Upper lobe of right lung (tissue), 1 donor: ENCODE data around the gene OR4F15. TPM values are rescaled to one million over a fixed set of nuclear protein-coding genes. Genes with fewer than 3 reads are reported as not detected.

ENCODE experiments used
- ATAC-seq: fragments of 200-7000 bp; cut with Tn5 transposase; one replicate; pipeline ENCODE4 v1.9.1; 2020; ENCODE audit warnings: mild to moderate bottlenecking, moderate library complexity
- DNase-seq: peaks from one replicate; pipeline ENCODE4 v3.0.0-alpha.2; 2020
- H3K27ac ChIP-seq: fragments of 200-600 bp; one replicate; pipeline ENCODE4 v1.8.0; 2022
- H3K27me3 ChIP-seq: fragments of 200-600 bp; one replicate; pipeline ENCODE4 v1.8.0; 2022; ENCODE audit warnings: mild to moderate bottlenecking
- H3K36me3 ChIP-seq: fragments of 200-600 bp; one replicate; pipeline ENCODE4 v1.8.0; 2022
- H3K4me1 ChIP-seq: fragments of 200-600 bp; one replicate; pipeline ENCODE4 v1.8.0; 2022
- H3K4me3 ChIP-seq: fragments of 200-600 bp; one replicate; pipeline ENCODE4 v1.8.0; 2022; ENCODE audit warnings: mild to moderate bottlenecking
- H3K9me3 ChIP-seq: fragments of 200-600 bp; one replicate; pipeline ENCODE4 v1.8.0; 2022
- CTCF ChIP-seq: fragments of 200-600 bp; IDR thresholded peaks from one replicate; pipeline ENCODE4 v1.8.0; 2022; ENCODE audit warnings: antibody characterized with exemption
- intact Hi-C: fragments of 100-400 bp; cut with DNase I; formaldehyde crosslinking; loops from one replicate; pipeline ENCODE4 v1.11.0; 2022
- total RNA-seq: library from RNA; stranded (reverse); fragmentation: NEBNext Ultra II Directional; extraction: Animal tissue kit (Norgen Biotek cat#: 25700); gene quantifications from one replicate; pipeline ENCODE4 v1.2.1, GENCODE V29; 2021
- donor health status: DM: no; HTN: yes; CAD: no; lungs with severe emphysema.

Gene OR4F15
- total RNA-seq, 1 donor from 2014 or later: not detected

GRCh38 chr15:101804375-101804774 lies 7.6 kb upstream of the OR4F15 start:
- Histone ChIP-seq H3K27me3 (no peaks in the 10 kb centered on the region), H3K36me3 (no peaks in the 10 kb centered on the region), H3K4me1 (no peaks in the 10 kb centered on the region), H3K4me3 (no peak overlapping the region), H3K27ac (no peak overlapping the region), H3K9me3 (no peaks in the 10 kb centered on the region)
- no peak for ATAC-seq
- intact Hi-C loops: no loop called here
- no peak for DNase-seq
- TF ChIP-seq CTCF: no peak

- no peak overlapping the region for H3K27ac ChIP-seq
- DNase-seq (no peak), ATAC-seq (no peak)
- no peak for TF ChIP-seq CTCF
- H3K36me3 ChIP-seq: no peaks in the 10 kb centered on the region
- intact Hi-C loops: no loop called here
- H3K27me3 ChIP-seq: no peaks in the 10 kb centered on the region
- H3K4me3 ChIP-seq: no peak overlapping the region
- H3K9me3 ChIP-seq: no peaks in the 10 kb centered on the region
- H3K4me1 ChIP-seq: no peaks in the 10 kb centered on the region
Observed at GRCh38 chr15:101804941-101805340, 7.1 kb upstream of the OR4F15 start.

- Histone ChIP-seq H3K27ac (no peak overlapping the region), H3K4me3 (no peak overlapping the region), H3K9me3 (no peaks in the 10 kb centered on the region), H3K36me3 (no peaks in the 10 kb centered on the region), H3K4me1 (no peaks in the 10 kb centered on the region), H3K27me3 (no peaks in the 10 kb centered on the region)
- no peak for TF ChIP-seq CTCF
- DNase-seq: no peak
- no peak for ATAC-seq
- intact Hi-C loops: no loop called here
Observed at GRCh38 chr15:101805605-101806345, 6.2 kb upstream of the OR4F15 start.

GRCh38 chr15:101807345-101807945 lies 4.6 kb upstream of the OR4F15 start:
- H3K9me3 ChIP-seq: no peaks in the 10 kb centered on the region
- intact Hi-C loops: no loop called here
- H3K27ac ChIP-seq: no peak overlapping the region
- ATAC-seq (no peak), DNase-seq (no peak)
- no peaks in the 10 kb centered on the region for H3K27me3 ChIP-seq
- H3K4me3 ChIP-seq: no peak overlapping the region
- no peaks in the 10 kb centered on the region for H3K36me3 ChIP-seq
- H3K4me1 ChIP-seq: no peaks in the 10 kb centered on the region
- no peak for TF ChIP-seq CTCF

- intact Hi-C loops: no loop called here
- Histone ChIP-seq H3K27ac (no peak overlapping the region), H3K27me3 (no peaks in the 10 kb centered on the region), H3K4me3 (no peak overlapping the region), H3K9me3 (no peaks in the 10 kb centered on the region), H3K4me1 (no peaks in the 10 kb centered on the region), H3K36me3 (no peaks in the 10 kb centered on the region)
- ATAC-seq (no peak), DNase-seq (no peak)
- no peak for TF ChIP-seq CTCF
Observed at GRCh38 chr15:101808201-101808600, 3.8 kb upstream of the OR4F15 start.
